HepG2 (cell line): Measurements from ENCODE around the gene RUVBL1. TPM values are rescaled to one million over a fixed set of nuclear protein-coding genes. Genes with fewer than 3 reads are reported as not detected.
A peak's percentile ranks its signal among the peaks of the same experiment; 100 is the strongest.

Source experiments
- CHD4 ChIP-seq: fragments of 200-600 bp; sonication (generic); IDR thresholded peaks from 2 replicates; pipeline ENCODE4 v1.7.0; 2017; ENCODE audit warnings: mild to moderate bottlenecking, low read length, borderline replicate concordance
- GABPA ChIP-seq, 2 experiments: IDR thresholded peaks; 2 replicates each; pipeline ENCODE4 v1.6.1; 2011 to 2016; ENCODE audit warnings: low read depth in 2 of 2, low read length in 1 of 2, missing biosample characterization in 1 of 2, missing genetic modification characterization in 1 of 2
- KDM4B ChIP-seq: sonication (generic); formaldehyde crosslinking; IDR thresholded peaks from 2 replicates; pipeline ENCODE4 v1.4.0; 2020; ENCODE audit warnings: missing genetic modification reagents
- KMT2B ChIP-seq: IDR thresholded peaks from 2 replicates; pipeline ENCODE4 v1.6.1; 2016; ENCODE audit warnings: missing genetic modification reagents, missing compliant biosample characterization
- SETDB1 ChIP-seq: sonication (generic); formaldehyde crosslinking; IDR thresholded peaks from 2 replicates; pipeline ENCODE4 v1.5.1; 2020; ENCODE audit warnings: missing genetic modification reagents, mild to moderate bottlenecking, borderline replicate concordance
- SIX1 ChIP-seq: sonication (generic); formaldehyde crosslinking; IDR thresholded peaks from 2 replicates; pipeline ENCODE4 v1.4.0; 2020; ENCODE audit warnings: missing genetic modification reagents, borderline replicate concordance
- SMAD9 ChIP-seq: sonication (generic); formaldehyde crosslinking; IDR thresholded peaks from 2 replicates; pipeline ENCODE4 v1.5.1; 2020; ENCODE audit warnings: mild to moderate bottlenecking, missing genetic modification reagents
- TBP ChIP-seq: sonication (generic); formaldehyde crosslinking; IDR thresholded peaks from 2 replicates; pipeline ENCODE4 v1.5.0; 2020; ENCODE audit warnings: missing genetic modification reagents
- ZBTB2 ChIP-seq: sonication (generic); formaldehyde crosslinking; IDR thresholded peaks from 2 replicates; pipeline ENCODE4 v1.8.0; 2022; ENCODE audit warnings: low read depth, missing genetic modification reagents
- ZNF280B ChIP-seq: sonication (generic); formaldehyde crosslinking; IDR thresholded peaks from 2 replicates; pipeline ENCODE4 v1.5.0; 2020; ENCODE audit warnings: missing genetic modification reagents, mild to moderate bottlenecking, borderline replicate concordance
- ZNF512 ChIP-seq: sonication (generic); formaldehyde crosslinking; IDR thresholded peaks from 2 replicates; pipeline ENCODE4 v1.4.0; 2020; ENCODE audit warnings: mild to moderate bottlenecking, missing genetic modification reagents
- ZNF616 ChIP-seq: sonication (generic); formaldehyde crosslinking; IDR thresholded peaks from 2 replicates; pipeline ENCODE4 v1.5.0; 2020; ENCODE audit warnings: low read depth, mild to moderate bottlenecking, missing genetic modification reagents
- polyA plus RNA-seq, 8 experiments: library from polyadenylated mRNA; depleted of rRNA in 3 of 8; stranded (reverse) in 7 of 8; unstranded in 1 of 8; fragments of >200 nt; fragmentation: Illumina TruSeq in 4 of 8; extraction: Trizol in 4 of 8; gene quantifications; 2 replicates each; pipeline versions ENCODE4 v1.2.1 to v1.2.3, GENCODE V29; 2011 to 2016; ENCODE audit warnings: low read depth in 4 of 8, missing spikeins in 1 of 8, mixed read lengths in 1 of 8; ENCODE audit not compliant: insufficient read depth in 1 of 8
- total RNA-seq, 5 experiments: library from RNA; depleted of rRNA; stranded (reverse); fragments of >200 nt; fragmentation: Illumina TruSeq; extraction: Trizol; gene quantifications; 2 replicates each; pipeline ENCODE4 v1.2.3, GENCODE V29; 2016; ENCODE audit warnings: low read depth in 1 of 5
- TF ChIP-seq, protein P1 (sequence below): sonication (generic); formaldehyde crosslinking; IDR thresholded peaks from 2 replicates; pipeline ENCODE4 v1.8.0; 2022; ENCODE audit warnings: mild to moderate bottlenecking, missing genetic modification reagents, borderline replicate concordance
- TF ChIP-seq, protein P2 (sequence below): sonication (generic); formaldehyde crosslinking; IDR thresholded peaks from 2 replicates; pipeline ENCODE4 v1.4.0; 2020; ENCODE audit warnings: missing genetic modification reagents, borderline replicate concordance

RUVBL1 gene
- total and polyA plus RNA-seq, 2 of the 13 experiments (the other 11 are each of a cell fraction or from before 2014, with no cell fraction given), result 32.7 to 86.3 TPM

- TF ChIP-seq, protein P1, sequence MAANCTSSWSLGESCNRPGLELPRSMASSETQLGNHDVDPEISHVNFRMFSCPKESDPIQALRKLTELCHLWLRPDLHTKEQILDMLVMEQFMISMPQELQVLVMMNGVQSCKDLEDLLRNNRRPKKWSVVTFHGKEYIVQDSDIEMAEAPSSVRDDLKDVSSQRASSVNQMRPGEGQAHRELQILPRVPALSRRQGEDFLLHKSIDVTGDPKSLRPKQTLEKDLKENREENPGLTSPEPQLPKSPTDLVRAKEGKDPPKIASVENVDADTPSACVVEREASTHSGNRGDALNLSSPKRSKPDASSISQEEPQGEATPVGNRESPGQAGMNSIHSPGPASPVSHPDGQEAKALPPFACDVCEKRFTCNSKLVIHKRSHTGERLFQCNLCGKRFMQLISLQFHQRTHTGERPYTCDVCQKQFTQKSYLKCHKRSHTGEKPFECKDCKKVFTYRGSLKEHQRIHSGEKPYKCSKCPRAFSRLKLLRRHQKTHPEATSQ (CRISPR knock-in tag), result peak; percentile 45; the same call in 1 of the 2 replicates
- TF ChIP-seq, protein P2, sequence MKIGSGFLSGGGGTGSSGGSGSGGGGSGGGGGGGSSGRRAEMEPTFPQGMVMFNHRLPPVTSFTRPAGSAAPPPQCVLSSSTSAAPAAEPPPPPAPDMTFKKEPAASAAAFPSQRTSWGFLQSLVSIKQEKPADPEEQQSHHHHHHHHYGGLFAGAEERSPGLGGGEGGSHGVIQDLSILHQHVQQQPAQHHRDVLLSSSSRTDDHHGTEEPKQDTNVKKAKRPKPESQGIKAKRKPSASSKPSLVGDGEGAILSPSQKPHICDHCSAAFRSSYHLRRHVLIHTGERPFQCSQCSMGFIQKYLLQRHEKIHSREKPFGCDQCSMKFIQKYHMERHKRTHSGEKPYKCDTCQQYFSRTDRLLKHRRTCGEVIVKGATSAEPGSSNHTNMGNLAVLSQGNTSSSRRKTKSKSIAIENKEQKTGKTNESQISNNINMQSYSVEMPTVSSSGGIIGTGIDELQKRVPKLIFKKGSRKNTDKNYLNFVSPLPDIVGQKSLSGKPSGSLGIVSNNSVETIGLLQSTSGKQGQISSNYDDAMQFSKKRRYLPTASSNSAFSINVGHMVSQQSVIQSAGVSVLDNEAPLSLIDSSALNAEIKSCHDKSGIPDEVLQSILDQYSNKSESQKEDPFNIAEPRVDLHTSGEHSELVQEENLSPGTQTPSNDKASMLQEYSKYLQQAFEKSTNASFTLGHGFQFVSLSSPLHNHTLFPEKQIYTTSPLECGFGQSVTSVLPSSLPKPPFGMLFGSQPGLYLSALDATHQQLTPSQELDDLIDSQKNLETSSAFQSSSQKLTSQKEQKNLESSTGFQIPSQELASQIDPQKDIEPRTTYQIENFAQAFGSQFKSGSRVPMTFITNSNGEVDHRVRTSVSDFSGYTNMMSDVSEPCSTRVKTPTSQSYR, result peak; percentile 27; the same call in 1 of the 2 replicates
- no peak for TF ChIP-seq SIX1 (CRISPR knock-in tag)
- TF ChIP-seq TBP (CRISPR knock-in tag), result peak; percentile 70; the same call in 1 of the 2 replicates
- TF ChIP-seq KDM4B (CRISPR knock-in tag), result no peak; the same call in none of the 2 replicates
- TF ChIP-seq ZNF280B (CRISPR knock-in tag), result no peak
- no peak; the same call in 1 of the 2 replicates for TF ChIP-seq SMAD9 (CRISPR knock-in tag)
- no peak for TF ChIP-seq ZNF616 (CRISPR knock-in tag)
- TF ChIP-seq ZNF512 (CRISPR knock-in tag), result peak; percentile 68; the same call in 1 of the 2 replicates
- no peak for TF ChIP-seq SETDB1
- TF ChIP-seq KMT2B (CRISPR knock-in tag), result peak; percentile 84
- TF ChIP-seq ZBTB2 (CRISPR knock-in tag), result peak; percentile 88
- TF ChIP-seq GABPA (IDR thresholded peaks at IDR 0.05; ENCODE audit: low read depth, low read length), result peak; percentile 79
- no peak; the same call in none of the 2 replicates for TF ChIP-seq GABPA (CRISPR knock-in tag; IDR thresholded peaks at IDR 0.05; ENCODE audit: low read depth)
- no peak for TF ChIP-seq CHD4
Observed at GRCh38 chr3:128051837-128052594, 71.6 kb downstream of the RUVBL1 start, which contains the start of gene SEC61A1 (continued).
